RPMI8226 (cell line): ENCODE results near the gene NLRC3.
A peak's percentile ranks its signal among the peaks of the same experiment; 100 is the strongest.

Experiments used
- DNase-seq: peaks from one replicate; pipeline ENCODE4 v3.0.0-alpha.2; 2015

NLRC3 gene

DNA sequence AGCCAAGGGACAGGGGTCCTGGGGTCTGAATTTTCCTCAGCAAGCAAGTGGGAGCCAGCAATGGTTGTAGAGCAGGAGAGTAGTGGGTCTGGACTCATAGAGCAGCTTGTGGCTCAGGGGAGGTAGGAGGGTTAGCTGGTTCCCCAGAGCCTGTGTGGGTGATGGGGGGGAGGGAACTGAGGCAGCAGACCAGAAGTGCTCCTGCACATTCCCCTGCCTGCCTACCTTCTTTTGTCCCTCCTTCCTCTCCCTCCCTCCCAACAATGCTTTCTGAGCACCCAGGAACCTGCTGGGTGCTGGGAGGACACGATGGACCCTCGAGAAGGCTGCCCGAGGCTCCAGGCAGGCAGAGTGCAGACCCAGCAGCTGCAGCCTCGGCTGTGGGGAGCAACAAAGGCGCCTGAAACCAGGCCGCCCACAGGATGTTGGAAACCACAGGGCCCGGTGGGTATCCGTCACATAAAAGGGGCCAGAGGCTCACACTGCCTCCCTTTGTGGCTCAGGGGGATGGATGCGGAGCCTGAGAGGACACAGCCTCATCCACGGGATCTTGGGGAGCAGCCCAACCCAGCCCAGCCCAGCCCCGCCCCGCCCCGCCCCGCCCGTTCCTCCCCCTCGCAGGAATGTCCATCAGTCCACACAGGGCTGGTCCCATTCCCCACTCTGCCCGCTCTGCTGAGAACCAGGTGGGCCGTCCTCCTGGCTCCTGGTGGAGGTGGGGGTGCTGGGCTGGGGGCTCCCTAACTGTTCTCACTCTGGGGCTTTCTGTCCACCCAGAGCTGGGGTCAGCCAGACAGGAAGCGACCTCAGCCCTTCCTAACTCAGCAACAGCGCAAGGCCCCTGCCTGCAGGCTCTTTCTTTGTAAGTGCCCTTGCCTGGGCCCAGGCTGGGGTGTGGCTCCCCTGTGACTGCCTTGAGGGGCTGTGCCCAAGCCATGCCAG is 1.7 kb upstream of the NLRC3 start:
- DNase-seq = peak; percentile 29

DNA sequence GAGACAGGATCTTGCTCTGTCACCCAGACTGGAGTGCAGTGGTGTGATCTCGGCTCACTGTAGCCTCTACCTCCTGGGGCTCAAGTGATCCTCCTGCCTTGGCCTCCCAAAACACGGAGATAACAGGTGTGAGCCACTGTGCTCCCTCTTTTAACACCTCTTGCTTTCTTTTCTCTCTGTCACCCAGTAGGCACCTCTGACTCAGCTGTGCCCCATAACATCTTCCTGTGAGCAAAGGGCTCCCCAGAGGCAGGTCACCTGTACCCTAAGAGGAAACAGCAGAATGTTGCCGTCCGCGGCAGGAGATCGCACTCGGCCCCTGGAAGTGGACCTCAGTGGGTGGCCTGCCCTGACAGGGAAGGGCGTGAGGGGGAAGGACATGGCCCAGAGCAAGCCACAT is 918 bp upstream of the NLRC3 start:
- no peak for DNase-seq

DNA sequence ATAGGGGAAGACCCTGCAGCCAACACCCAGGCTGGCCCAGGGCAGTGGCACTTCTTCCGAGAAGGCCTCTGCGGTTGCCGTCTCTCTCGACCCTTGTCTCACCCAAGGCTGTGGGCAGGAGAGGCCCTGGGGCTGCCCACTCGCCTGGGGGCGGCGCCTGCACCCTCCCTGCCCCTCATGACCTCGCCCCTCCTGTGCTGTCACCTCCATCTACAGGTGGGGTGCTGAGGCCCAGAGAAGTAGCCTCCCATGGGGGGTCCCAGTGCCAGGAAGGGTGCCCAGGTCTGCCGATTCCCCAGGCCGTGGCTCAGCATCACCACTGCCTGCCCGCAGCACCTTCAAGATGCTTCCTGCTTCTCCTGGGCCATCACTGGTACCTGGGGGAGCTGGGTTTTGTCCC is 992 bp downstream of the NLRC3 start:
- DNase-seq = no peak

DNA sequence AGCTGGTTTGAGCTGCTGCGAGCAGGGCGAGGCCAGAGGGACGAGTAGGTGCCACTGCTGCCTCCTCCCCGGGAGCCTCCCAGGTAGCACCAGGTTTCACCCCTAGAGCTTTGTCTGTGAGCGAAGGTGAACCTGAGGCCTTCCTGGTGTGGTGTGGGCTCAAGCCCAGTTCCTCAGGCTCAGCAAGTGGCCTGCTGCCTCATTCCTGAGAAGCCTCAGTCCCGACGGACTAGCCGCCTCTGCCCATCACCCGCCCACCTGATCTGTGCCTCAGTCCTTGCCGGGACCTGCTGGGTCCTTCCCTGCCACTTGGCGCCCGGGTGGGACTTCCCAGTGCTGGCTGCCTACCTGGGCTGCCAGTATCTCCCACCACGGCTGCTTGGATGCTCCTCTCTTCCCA is 1.7 kb downstream of the NLRC3 start:
- DNase-seq = no peak

DNA sequence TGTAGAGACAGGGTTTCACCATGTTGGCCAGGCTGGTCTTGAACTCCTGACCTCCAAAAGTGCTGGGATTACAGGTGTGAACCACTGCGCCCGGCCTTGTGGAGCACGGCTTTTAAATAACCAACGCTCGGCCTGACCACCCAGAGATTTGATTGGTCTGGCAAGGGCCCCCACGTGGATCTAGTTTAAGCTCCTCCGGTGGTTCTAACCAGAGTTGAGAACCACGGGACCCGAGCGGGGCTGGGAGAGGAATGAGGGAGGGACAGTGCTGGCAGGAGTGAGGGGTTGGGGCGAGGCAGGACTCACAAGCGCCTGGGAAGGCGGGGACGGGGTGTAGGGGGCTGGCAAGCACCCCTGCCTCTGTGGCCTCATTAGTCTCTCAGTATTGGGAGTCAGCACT is 3.0 kb downstream of the NLRC3 start:
- no peak for DNase-seq

DNA sequence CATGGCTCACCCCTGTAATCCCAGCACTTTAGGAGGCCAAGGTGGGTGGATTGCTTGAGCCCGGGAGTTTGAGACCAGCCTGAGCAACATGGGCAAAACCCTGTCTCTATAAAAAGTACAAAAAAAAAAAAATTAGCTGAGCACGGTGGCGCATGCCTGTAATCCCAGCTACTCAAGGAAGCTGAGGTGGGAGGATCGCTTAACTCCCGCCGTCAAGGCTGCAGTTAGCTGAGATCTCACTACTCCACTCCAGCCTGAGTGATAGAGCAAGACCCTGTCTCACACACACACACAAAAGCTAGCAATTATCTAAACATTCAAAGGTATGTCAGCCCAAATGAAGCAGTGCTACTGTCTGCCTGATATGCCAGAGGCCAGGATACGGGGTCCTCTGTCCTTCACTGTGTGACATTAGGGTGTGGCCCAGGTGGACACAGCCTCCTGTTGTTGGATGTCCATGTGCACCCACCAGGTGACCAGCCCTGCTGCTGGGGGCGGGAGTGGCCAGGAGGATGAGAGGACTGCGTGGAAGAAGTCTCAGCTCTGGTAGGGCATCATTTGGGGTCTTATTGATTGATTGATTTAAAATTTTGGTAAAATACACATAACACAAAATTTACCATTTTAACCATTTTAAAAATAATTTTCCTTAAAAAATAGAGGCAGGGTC is 3.9 kb downstream of the NLRC3 start:
- DNase-seq = no peak

DNA sequence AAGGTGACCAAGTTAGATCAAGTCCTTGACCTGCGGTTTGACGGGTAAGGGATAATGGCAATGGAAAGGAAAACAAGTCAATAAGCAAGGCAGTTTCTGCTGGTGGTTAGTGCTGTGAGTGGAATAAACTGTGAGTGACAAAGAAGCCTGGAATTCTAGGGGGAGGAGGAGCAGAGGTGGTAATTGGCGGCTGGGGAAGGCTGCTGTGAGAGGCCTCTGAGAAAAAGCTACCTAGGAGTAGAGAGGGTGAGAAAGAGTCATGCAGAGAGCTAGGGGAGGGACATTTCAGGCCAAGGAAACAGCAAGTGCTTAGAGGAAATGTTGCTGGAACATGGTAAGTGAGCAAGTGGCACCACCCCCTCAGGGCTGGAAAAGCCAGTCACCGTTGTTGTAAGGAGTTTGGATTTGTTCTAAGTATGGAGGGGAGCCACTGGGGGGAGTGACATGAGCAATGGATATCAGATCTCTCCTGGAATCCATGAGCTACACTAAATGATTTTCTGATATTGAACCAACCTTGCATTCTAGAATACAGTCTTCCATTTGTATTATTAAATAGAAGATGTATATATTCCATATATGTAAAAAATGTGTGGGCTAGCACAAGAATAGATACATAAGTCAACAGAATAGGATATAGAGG is 6.7 kb downstream of the NLRC3 start:
- DNase-seq = no peak

DNA sequence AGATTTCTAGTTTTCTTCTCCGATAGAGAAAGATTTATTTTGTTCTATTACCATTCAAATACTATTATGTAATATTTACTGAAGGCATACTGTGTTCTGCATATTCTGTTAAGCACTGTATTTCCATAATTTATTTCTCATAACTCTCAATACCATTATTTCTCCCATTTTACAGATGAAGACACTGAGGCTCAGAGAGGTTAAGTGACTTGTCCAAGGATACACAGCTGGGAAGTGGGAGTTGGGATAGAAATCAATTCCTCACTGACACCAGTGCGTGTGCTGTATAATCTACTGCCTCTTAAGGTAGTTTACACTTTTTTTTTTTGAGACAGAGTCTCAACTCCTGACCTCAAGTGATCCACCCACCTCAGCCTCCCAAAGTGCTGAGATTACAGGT is 7.4 kb downstream of the NLRC3 start:
- no peak for DNase-seq

DNA sequence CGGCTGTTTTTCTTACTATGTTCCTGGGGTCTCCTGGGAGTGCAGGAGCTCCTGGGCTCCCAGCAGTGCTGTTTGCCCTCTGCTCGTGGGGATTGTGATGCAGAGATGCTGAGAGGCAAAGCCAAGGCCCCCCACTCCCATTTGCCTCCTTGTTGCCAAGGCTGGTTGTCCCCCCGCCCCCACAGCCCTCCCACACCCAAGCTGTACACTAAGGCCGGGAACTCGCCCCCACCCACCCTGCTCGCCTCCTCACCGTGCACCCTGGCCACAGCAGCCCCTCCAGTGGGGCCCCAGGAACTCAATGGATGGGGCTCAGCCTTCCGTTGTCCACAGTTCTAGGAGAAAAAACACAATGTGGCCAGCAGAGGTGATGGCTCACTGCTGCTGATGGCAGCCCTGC is 10.2 kb downstream of the NLRC3 start:
- DNase-seq = no peak

DNA sequence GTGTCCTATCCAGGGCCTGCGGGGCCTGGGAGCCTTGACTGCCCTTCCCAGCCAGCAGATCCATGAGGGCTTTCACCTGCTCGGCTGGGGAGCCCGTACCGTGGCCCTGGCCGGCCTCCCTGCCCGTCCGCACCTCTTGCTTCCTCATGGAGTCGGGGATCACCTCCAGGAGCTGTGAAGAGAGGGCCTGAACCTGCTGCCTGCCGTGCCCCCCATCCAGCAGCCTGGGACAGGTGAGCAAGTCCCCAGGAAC is 12.4 kb downstream of the NLRC3 start:
- DNase-seq = no peak

DNA sequence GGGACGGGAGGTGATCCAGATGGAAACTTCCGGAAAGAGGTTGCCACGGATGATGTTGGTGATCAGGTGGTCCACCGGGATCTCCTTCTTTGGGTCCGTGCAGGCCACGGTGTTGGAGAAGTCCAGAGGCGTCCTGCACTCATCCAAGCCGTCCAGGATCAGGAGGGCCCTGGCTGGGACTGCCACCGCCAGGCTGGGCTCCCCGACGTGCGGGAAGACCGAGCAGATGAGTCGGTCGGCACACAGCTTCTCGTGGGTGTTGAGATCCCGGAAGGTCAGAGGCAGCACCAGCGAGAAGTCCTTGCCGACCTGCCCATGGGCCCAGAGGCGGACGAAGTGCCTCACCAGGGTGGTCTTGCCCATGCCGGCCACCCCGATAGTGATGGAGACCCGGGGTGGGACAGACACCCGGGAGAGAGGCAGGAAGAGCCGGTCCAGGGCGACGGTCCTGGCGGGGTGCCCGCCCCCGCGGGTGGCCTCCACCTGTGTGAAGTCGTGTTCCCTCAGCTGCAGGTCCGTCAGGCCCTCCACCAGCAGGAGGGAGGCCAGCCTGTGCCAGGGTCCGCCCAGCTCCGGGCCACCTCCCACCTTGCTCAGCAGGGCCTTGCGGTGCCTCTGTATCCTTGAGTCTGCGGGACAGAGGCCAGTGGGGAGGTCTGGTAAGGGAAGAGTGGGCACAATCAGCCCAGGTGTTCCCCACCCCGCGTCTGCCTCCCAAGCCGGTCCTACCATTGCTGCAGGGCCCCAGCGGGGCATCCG is 12.9 kb downstream of the NLRC3 start:
- DNase-seq = no peak

DNA sequence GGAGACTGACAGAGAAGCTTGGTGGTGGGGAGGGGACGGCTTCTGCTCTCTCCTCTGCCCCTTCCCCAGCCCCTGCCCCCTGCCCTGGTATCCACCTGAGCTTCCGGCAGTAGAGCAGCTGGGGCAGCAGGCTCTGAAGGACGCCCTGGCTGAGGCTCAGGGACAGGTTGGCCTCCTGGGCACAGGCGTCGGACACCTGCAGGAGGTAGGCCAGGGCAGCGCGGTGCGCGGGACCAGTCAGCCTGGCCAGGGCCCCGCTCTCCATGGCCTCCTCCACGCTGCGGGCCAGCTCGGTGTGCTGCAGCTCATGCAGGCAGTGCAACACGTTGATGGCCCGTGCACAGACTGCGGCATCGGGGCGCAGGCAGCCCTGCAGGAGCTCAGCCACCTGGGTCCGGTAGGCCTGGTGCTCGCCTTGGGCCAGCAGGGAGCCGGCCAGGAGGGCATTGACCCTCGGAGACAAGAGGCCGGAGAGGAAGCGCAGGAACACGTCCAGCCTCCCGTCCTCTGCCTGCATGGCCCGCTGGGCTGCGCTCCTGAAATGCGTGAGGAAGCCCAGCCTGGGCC is 14.2 kb downstream of the NLRC3 start:
- no peak for DNase-seq

DNA sequence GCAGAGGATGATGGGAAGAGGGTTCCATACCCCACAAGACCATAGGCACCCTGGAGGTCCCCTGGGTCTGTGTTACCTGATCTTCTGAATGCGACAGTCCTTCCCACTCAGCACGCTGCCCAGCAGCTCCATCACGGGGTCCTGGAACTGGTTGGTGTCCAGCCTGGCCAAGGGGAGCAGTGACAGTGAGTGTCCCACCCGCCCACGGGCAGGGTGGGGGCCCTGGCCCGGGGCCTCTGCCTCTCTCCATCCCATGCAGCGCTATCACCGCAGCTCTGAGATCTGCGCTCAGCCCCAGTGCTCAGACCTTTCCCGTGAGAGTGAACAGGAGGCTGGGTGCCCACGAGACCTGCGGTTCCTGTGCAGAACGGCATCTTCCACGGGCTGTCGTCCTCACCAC is 15.6 kb downstream of the NLRC3 start:
- DNase-seq = no peak

DNA sequence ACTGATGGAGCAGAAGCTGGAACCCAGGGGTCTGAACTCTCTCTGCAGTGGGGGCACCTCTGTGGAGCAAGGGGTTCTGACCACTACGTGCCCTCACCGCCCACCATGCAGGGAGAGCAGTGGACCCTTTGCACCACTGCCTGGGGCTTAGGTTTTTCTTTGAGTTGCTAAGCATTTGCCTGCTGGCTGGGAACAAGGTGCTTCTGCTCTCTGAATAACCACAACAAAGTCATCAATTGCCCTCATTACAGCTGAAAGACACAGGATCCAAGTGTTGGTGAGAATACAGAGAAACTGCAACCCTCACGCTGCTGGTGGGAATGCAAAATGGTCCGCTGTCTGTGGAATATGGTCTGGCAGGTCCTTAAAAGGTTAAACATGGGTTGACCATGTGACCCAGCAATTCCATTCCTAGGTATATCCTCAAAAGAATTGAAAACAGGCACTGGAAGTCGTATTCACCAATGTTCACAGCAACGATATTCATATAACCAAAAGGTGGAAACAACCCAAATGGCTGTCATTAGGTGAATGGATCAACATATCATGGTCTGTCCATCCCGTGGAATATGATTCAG is 22.8 kb downstream of the NLRC3 start:
- DNase-seq = no peak

DNA sequence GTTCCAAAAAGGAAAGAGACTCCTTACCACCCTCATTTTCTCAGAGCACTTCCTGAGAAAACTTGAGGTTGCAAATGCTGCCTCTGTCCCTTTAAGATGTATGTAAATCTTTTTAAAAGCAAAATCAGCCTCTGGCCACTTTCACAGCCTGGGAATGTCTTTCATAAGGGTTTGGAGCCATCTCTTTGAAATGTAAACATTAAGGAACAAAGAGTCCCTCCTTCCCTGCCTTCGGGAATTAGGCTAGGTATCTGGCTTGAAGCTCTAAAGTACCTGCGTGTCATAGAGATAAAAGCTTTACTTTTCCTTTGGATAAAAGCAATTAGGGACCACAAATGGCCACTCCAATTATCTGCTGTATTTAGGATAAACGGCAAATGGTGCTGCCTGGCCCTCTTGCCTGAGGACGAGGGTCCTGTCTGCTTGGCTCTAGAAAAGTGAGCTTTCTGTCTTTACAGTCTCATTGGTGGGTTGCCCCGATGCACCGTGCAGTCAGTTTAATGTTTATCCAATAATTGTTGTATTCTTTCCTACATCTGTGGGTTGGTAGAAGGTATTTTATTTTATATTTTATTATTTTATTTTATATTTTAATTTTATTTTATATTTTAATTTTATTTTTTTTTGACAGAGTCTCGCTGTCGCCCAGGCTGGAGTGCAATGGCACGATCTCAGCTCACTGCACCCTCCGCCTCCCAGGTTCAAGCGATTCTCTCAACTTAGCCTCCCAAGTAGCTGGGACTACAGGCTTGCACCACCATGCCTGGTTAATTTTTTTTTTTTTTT is 23.9 kb downstream of the NLRC3 start:
- DNase-seq = no peak

DNA sequence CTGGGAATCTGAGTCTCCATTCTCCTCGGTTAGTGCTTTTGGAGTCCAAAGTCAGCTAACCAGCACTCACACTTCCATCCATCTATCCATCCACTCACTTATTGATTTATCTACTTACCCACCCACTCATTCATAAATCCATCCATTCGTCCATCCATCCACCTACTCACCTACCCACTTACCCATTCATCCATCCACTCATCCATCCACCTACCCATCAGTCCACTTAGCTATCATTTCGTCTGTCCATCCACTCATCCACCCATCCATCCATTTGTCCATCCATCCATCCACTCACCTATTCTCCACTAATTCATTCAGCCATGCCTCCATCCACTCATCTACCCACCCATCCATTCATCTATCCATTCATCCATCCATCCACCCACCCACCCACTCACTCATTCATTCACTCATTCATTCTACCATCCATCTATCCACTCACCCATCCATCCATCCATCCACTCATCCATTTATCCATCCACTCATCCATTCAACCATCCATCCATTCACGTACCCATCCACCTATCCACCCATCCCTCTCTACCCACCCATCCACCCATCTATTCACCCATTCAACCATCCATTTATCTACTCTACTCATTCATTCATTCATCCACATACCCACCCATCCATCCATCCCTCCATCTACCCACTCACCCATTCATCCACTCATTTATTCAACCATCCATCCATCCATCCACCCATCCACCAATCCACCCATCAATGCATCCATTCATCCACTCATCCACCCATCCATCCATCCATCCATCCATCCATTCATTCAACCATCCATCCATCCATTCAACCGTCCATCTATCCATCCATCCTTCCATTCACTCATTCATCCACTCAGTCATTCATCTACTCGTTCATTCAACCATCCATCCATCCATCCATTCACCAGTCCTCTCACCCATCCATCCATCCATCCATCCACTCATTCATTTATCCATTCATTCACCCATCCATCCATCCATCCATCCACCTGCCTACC is 26.1 kb downstream of the NLRC3 start:
- DNase-seq = no peak

DNA sequence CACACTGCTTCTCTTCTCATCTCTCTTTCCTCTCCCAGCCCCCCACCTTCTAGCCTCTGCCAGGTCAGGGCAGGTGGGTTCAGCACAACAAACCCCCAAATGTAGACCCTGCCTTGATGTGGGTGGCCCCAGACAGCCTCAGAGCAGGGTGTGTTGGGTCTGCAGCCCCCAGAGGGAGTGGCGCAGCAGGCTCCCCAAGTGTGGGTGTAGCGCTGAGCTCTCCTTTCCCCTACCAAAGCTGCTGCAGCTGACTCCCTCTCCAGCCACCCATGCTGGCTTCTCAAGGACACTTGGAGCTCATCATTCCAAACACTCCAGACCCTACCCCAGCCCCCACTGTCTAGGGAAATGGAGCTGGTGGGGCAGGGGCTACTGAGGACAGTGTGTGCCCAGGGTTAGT is 27.3 kb downstream of the NLRC3 start:
- no peak for DNase-seq

DNA sequence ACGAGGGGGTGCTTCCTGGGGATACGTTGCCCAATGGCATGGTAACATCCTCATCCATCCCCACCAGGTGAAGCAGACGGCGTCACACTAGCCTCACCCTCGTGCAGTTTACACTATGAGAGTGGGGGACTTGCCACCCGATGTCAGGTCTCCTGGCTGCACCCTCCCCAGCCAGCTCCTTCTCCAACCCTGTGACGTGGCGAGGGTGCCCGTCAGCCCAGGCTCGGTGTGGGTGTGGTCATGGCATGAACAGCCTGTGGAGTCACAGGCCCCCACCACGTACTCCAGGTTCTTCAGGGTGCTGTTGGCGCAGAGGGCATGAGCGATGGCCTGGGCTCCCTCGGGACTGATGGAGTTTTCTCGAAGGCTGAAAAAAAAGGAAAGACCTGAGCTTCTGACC is 28.3 kb downstream of the NLRC3 start:
- DNase-seq = no peak

DNA sequence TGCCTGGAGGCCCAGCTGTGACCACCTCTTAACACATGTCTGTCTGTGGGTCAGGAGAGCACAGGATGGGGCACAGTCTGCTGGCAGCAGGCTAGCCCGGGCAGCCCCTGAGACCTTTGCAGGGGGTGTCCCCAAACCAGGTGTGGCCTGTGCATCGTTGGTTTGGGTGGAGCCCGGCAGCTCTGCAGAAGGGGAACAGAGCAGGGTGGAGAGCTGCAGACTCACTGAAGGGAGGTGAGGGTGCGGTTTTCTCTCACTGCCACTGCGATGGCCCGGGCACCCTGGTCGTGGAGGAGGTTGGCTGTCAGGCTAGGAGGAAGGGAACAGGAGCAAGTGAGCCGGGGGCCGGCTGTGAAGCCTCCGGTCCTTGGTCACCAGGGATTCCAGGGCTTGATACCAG is 28.8 kb downstream of the NLRC3 start:
- DNase-seq = no peak

DNA sequence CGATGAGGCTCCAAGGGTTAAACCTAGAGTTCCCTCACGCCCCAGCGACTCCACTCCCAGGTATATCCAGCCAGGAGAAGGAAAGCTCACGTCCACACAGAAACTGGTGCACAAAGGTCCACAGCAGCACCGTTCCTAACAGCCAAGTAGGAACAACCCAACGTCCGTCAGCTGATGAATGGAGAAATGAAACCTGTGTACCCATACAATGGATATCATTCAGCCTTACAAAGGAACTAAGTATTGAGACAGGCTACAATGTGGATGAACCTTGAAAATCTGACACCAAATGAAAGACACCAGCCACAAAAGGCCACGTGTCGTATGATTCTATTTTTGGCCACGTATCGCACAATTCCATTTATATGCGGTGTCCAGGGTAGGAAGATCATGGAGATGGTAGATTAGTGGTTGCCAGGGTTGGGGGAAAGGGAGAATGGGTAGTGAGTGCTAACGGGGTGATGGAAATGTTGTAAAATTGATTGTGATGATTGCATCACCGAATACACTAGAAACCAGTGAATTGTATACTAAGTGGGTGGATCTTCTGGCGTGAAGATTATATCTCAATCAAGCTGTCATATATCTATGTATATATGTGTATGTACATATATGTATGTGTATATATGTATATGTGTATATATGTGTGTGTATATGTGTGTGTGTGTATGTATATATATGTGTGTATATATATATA is 30.1 kb downstream of the NLRC3 start:
- DNase-seq = no peak
